ENCODE data around the gene RAD51B.

DNA sequence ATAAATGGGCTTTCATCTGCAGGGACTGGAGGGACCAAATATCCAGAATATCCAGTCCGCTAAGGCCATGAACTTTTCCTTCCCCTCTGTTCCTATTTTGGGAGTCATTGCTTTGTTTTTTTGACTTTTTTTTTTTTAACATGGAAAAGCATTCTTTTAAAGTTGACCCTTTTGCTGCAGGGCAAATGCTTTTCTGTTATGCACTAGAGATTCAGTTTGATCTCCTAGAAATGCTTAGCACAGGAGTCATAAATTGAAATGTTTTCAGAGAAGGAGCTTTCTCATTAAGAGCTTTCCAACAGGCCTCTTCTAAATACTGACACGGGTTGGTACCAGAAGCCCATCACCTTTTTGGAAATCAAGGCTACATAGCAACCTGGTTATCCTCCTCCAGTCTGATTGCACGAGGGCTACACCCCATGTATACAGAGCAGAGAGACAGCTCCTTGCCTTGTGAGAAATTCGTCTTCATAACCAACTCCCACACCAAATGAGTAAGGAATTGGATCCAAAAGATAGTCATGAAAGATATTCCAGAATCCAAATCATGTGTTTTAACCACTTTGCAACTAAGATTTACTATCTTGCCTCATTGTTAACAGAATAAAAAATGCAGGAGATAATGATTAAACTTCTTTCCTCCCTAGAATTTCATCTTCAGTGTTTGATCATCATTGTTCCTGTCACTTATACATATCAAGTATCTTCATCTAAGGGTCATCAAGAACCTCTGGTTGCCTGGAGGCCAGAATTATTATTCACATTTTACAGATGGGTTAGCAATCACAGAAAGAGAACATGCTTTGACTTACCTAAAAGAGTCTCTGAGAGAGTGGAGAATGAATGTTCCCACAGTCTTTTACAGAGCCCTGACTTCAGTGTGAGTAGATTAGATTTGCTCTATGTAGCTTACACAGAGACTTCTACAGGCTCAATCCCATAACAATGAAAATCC is 583.9 kb downstream of the RAD51B start:
- TF ChIP-seq, protein P1, sequence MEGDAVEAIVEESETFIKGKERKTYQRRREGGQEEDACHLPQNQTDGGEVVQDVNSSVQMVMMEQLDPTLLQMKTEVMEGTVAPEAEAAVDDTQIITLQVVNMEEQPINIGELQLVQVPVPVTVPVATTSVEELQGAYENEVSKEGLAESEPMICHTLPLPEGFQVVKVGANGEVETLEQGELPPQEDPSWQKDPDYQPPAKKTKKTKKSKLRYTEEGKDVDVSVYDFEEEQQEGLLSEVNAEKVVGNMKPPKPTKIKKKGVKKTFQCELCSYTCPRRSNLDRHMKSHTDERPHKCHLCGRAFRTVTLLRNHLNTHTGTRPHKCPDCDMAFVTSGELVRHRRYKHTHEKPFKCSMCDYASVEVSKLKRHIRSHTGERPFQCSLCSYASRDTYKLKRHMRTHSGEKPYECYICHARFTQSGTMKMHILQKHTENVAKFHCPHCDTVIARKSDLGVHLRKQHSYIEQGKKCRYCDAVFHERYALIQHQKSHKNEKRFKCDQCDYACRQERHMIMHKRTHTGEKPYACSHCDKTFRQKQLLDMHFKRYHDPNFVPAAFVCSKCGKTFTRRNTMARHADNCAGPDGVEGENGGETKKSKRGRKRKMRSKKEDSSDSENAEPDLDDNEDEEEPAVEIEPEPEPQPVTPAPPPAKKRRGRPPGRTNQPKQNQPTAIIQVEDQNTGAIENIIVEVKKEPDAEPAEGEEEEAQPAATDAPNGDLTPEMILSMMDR (conservative IDR thresholded peaks at IDR 0.05; ENCODE audit: low read depth, low read length) = no peak
- TF ChIP-seq EZH2 (IDR thresholded peaks at IDR 0.05; ENCODE audit: borderline replicate concordance, low read depth, low read length, poor library complexity, severe bottlenecking) = no peak

All from A673 (cell line).